ENCODE results near the gene CCZ1.
"Not testable (repeated sequence)": the region's sequence is repeated elsewhere in the genome, so short reads cannot be mapped to it uniquely, and the experiment has no call there.

Gene CCZ1

DNA sequence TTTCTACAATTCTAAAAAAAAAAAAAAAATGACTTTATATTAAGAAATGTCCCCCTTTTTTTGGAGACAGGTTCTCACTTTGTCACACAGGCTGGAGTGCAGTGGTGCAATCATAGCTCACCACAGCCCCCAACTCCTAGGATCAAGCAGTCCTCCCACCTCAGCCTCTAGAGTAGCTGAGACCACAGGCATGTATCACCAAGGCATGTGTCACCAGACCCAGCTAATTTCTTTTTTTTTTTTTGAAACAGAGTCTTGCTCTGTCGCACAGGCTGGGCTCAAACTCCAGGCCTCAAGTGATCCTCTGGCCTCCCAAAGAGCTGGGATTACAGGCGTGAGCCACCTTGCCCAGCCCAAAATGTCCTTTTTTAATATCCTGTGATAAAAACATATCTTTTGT, 25.6 kb downstream of the CCZ1 start:
- not testable (repeated sequence) for DNase-seq

DNA sequence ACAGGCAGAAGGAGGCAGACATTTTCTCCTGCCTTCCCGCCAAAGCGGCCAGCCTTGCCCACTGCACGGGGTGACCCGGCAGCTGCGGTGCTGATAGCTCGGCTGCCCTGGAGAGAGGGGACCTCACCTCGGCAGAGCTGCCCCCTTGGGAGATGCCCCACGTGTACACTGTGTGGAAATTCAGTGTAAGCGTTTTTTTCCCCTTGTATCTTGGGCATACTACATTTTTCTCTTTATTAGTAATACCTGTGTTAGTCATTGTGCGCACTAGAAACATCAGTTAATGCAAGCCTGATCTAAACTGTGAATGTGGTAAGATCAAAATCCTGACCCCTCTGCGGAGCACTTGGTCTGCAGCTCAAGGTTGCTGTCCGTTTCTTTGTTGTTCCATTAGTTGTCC, 26.1 kb downstream of the CCZ1 start:
- DNase-seq: not testable (repeated sequence)

DNA sequence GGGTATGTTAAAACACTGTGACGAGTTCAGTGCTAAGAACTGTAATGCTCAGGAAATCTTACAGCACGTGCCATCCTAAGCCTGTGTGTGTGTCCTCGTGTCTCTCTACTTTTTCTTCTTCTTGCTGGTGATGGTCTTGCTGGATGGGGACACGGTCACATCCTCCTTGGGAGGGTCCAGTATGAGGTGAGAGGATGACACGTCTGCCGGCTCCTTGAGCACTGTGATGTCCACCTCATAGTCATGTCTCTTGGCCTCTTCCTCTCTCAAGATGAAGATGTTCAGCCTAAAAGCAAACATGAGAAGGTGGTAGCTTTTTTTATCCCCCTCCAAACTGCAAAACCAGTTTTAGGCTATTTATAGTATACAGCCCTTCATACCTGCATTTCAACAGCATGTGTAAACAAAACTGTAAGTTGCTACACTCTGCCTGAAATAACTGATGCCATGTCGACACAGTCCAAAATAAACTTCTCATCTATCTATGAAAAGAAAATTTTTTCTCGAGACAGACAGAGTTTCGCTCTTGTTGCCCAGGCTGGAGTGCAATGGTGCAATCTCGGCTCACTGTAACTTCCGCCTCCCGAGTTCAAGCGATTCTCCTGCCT, 27.8 kb downstream of the CCZ1 start:
- DNase-seq: not testable (repeated sequence)

DNA sequence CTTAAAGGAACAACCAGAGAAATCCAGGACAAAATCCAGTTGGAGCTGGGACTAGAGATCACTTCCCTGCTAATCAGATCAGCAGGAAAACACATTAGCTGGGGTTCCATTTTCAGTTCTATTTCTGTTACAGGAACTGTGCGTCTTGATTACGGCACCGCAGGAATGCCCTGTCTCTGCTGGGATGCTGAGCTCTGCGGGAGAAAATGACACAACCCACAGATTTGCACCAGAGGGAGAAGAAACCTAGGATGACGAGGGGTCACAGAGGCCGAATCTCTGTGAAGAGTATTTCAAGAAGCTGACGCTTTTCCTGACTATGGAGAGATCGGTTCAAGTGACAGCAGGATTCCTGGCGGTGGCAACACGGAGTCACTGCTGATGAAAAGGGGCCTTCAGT, 31.8 kb downstream of the CCZ1 start:
- DNase-seq: not testable (repeated sequence)

DNA sequence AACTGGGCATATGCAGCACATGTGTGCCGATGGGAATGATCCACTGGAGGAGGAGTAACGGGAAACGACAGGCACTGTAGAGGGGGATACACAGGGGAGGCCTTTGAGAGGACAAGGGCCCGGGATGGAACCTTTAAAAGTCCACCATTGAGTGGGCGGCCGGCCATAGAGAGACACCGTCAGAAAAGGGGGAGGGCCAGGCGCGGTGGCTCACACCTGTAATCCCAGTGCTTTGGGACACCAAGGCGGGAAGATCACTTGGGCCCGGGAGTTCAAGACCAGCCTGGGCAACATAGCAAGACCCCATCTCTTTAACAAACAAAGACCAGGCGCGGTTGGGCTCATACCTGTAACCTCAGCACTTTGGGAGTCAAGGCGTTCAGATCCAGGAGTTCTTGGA, 32.7 kb downstream of the CCZ1 start:
- not testable (repeated sequence) for DNase-seq

DNA sequence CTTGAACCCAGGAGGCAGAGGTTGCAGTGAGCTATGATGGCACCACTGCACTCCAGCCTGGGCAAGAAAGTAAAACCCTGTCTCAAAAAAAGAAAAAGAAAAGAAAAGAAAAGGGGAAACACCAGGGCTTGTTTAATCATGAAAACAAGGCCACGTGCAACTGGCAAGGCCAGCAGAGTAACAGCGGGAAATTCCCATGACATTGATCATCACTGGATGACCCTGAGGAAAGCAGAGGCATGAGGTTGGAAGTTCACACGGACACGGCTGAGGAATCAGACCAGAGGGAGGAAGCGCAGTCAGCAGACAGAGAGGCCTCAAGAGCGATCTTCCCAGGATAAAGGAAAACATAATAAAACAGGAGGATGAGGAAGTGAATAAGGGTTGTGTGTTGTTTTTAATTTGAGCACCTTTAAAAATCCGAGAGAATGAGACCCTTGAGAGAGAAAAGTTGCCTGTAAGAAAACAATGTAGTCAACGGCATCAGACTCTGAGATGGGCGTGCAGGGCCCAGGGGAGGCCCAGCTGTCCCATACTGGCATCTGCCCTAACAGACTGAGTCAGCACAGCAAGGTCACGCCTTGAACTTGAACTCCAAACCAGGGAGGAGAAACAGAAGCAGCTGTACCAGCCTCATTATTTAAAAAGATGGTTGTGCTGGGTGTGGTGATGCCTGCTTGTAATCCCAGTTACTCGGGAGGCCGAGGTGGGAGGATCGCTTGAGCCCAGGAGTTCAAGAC, 33.5 kb downstream of the CCZ1 start:
- not testable (repeated sequence) for DNase-seq

DNA sequence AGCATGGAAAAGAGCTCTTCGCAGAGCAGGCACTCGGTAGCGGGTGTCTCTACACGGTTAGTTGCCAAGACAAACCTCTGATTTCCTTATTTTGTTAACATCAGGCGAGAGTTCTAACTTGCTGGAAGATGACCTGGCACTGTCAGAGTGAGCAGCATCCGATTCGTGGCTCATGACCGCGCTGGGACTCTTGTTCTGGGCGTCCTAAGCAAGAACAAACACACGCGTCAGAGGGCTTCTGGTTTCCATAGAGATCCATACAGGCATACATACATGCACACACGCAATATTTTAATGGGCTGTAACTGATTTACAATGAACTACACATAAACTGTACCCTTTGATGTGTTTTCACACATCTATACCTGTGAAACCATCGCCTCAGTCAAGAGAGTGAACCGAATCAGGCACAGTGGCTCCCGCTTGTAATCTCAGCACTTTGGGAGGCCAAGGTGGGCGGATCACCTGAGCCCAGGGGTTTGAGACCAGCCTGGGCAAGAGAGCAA, 36.5 kb downstream of the CCZ1 start:
- not testable (repeated sequence) for DNase-seq

DNA sequence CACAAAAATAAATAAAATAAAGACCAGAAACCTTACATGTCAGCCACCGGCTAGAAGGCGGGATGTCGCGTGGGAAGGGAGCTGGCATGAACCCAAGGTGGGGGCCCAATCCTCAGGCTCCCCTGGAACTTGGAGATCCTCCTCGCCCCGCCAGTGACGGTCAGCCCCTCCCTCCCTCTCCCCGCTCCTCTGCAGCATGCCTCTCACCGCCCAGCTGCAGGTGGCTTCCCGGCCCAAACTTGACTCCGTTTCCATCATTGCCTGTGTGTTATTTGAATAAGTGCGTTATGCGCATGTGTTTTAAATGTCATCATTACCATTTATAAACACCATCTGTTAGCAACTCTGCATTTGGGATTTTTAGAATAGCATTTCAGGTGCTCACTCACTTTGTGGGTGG, 64.7 kb downstream of the CCZ1 start:
- not testable (repeated sequence) for DNase-seq

DNA sequence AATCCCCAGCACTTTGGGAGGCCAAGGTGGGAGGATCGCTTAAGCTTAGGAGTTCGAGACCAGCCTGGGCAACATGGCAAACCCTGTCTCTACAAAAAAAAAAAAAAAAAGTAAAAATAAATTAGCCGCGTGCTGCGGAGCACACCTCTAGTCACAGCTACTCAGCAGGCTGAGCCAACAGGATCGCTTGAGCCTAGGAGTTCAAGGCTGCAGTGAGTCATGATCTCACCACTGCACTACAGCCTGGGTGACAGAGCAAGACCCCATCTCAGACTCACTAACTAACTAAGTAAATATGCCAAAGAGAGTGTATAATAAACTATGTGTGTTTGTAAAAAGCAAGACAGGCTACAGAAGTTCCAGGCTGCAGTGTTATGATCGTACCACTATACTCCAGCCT, 65.3 kb downstream of the CCZ1 start:
- not testable (repeated sequence) for DNase-seq

DNA sequence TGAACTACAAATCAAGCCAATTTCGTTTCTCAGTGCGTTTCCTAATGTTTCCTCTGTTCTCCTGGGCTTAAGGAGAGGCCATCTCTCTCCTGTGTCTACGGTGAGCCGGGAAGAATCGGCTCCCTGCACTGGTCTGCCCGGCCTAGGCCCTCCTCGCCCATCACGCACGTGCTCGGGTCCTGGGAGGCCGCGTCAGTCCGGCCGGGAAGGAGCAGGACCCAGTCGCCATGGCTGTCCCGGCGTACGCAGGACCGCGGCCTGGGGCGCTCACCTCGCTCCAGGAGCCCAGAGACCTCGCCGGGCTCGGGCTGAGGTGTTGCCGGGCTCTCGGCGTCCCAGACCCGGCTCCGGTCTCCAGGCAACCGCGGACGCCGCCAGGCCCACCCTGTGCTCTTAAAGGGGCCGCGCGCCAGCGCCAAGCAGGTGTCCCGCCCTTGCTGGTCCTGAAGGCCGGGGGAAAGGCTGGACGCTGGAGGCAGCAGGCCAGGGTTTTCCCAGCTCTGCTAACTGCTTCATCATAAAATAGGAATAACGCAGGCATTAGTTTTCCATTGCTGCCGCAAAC, 71.9 kb downstream of the CCZ1 start, which contains the start of gene RSPH10B:
TSS of gene RSPH10B (minus strand) at position 343 of the 565 bp plus-strand sequence. CDS start 3,573 bp downstream, outside the sequence.
- DNase-seq: not testable (repeated sequence)

DNA sequence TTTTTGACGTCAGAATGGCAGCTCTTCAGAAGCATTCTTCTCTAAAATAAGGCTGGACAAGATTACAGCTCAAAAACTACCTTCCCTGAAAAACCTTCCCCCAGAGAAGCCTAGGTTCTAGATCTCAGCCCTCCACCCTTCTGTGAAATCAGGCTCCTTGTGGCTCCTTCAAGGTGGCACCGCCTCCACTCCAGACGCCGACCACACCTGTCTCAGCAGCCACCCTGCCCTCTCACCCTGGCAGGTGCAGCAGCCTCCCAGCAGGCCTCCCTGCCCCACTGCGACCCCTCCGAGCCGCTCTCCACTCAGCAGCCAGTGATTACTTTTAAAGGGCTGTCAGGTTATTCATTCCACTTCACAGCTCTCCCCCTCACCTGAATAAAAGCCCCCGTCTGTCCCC, 75.0 kb downstream of the CCZ1 start:
- not testable (repeated sequence) for DNase-seq

Data from activated CD4-positive, alpha-beta T cell treated with anti-CD3 and anti-CD28 coated beads for 48 hours (primary cell).